NCI-H748 treated with DMSO at 0.1 percent for 48 hours (cell line): ENCODE results near the gene ZNF311.
"Not testable (repeated sequence)": the region's sequence is repeated elsewhere in the genome, so short reads cannot be mapped to it uniquely, and the experiment has no call there.

Experiments
- DNase-seq: peaks from one replicate; lab custom pipeline; 2025; lab: John Stamatoyannopoulos, UW

ZNF311 gene

DNA sequence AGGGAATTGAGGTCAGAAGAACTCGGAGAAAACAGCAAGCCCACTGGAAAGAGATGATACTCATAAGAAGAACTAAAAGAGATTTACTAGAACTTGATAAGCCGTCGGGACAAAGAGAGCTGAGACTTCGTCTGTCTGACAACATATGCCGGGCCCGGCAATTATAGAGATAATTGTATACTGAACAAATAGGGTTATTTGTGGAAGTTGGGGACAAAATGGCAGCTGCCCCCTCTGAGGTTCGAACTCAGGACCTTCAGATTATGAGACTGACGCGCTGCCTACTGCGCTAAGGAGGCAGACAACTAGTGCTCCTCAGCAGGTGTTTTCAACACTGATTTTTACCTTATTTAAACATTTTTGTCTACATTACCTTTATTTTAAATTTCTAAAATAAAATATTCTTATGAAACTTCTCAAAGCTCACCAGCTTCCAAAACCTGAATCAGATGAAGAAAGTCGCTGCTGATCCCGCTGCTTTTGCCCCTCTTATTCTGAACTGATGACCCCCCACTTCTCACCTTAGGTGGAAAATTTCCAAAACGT lies 52.0 kb downstream of the ZNF311 start:
- peak; percentile 76 for DNase-seq

DNA sequence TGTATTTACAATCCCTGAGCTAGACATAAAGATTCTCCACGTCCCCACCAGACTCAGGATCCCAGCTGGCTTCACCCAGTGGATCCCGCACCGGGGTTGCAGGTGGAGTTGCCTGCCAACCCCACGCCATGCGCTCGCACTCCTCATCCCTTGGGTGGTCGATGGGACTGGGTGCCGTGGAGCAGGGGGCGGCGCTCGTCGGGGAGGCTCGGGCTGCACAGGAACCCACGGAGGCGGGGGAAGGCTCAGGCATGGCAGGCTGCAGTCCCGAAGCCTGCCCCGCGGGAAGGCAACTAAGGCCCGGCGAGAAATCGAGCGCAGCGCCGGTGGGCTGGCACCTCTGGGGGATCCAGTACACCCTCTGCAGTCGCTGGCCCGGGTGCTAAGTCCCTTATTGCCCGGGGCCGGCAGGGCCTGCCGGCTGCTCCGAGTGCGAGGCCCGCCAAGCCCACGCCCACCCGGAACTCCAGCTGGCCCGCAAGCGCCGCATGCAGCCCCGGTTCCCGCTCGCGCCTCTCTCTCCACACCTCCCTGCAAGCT lies 55.4 kb downstream of the ZNF311 start:
- DNase-seq = not testable (repeated sequence)

DNA sequence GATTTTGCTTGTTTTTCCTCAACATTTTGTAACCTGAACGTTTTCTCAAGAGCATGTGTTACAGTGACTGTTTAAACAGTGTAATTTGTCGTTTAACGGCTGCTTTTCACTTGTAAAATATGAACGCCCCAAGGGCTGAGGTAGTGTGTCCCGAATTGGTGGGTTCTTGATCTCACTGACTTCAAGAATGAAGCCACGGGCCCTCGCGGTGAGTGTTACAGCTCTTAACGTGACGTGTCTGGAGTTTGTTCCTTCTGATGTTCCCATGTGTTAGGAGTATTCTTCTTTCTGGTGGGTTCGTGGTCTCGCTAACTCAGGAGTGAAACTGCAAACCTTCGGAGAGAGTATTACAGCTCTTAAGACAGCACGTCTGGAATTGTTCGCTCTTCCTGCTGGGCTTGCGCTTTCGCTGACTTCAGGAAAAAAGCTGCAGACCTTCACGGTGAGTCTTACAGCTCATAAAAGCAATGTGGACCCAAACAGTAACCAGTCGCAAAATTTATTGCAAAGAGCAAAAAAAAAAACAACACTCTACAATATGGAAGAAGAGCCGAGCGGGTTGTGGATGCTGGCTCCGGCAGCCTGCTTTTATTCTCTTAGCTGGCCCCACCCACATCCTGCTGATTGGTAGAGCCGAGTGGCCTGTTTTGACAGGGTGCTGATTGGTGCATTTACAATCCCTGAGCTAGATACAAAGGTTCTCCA lies 56.2 kb downstream of the ZNF311 start:
- no peak for DNase-seq

DNA sequence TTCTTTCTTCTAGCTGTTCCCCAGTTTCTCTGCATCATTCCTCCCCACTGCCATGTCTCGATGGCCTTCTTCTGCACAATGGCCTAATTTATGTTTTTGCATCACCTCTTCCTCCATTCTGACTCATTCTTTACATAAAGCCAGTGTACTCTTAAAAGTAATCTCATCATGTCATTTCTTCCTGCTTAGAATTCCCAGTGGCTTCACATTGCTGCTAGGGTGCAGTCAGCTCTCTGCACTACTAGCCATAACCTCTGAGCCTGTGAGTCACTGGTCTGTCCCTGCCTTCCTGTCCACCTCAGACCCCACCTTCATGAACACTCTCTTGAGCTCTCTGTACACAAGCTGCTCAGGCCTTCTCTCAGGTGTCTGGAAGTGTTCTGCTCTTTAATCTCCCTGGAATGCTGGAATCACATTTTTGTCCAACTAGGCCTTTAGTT lies 57.3 kb downstream of the ZNF311 start:
- DNase-seq = no peak

DNA sequence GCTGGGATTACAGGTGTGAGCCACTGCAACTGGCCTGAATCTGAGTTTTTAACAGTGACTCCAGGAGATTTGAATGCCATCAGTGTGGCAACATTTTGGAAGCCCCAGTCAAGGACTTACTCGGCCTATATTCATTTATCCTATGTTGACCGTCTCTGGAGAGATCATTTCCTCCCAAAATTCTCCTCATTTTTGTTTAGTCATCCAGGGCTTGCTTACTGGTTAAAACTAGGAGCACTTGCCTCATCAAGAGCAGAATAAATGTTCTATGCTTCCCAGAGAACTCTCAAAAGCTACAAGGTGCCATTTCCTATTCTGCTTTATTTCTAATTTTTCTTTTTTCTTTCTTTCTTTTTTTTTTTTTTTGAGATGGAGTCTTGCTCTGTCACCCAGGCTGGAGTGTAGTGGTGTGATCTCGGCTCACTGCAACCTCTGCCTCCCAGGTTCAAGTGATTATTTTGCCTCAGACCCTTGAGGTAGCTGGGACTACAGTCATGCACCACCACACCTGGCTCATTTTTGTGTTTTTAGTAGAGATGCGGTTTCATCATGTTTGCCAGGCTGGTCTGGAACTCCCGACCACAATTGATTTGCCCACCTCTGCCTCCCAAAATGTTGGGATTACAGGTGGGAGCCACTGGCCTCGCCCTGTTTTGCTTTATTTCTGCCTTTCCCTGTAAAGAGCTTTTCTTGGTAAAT lies 57.9 kb downstream of the ZNF311 start:
- no peak for DNase-seq

DNA sequence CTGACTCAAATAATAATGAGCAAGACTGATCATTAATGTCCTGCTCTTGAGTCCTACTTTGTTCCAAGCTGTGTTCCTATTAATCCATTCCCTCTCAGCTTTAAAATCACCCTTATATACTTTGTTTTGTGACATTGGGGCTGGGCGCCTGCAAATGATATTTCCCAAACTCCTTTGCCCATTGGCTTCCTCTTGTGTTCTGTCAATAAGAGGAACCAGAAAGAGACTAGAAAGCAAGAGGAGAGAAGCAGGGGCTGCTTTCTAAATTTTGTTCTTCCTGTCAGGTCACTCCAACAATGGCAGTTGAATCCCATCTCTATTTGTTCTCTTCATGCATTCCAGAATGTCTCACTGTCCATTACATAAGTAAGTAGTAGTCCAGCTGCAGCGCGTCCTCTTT lies 59.8 kb downstream of the ZNF311 start:
- no peak for DNase-seq
